NB4 (cell line): Measurements from ENCODE around the gene PROC.

ENCODE experiments used
- DNase-seq: peaks from one replicate; pipeline ENCODE4 v3.0.0; 2010; ENCODE audit warnings: low read depth
- H3K4me3 ChIP-seq: one replicate; pipeline ENCODE4 v1.5.1; 2011; ENCODE audit warnings: mild to moderate bottlenecking, low read depth, low read length, moderate library complexity
- MAX ChIP-seq: IDR thresholded peaks from 2 replicates; pipeline ENCODE4 v1.6.1; 2011; ENCODE audit warnings: low read depth, low read length
- MYC ChIP-seq: IDR thresholded peaks from 2 replicates; pipeline ENCODE4 v1.6.1; 2011; ENCODE audit warnings: low read depth, low read length
- POLR2A ChIP-seq: IDR thresholded peaks from 2 replicates; pipeline ENCODE4 v1.6.1; 2011; ENCODE audit warnings: mild to moderate bottlenecking; ENCODE audit not compliant: insufficient read length; ENCODE audit errors: extremely low read depth
- TF ChIP-seq, protein P1 (sequence below): IDR thresholded peaks from one replicate; pipeline ENCODE4 v1.5.1; 2012; ENCODE audit warnings: low read depth, low read length

The PROC gene

DNA sequence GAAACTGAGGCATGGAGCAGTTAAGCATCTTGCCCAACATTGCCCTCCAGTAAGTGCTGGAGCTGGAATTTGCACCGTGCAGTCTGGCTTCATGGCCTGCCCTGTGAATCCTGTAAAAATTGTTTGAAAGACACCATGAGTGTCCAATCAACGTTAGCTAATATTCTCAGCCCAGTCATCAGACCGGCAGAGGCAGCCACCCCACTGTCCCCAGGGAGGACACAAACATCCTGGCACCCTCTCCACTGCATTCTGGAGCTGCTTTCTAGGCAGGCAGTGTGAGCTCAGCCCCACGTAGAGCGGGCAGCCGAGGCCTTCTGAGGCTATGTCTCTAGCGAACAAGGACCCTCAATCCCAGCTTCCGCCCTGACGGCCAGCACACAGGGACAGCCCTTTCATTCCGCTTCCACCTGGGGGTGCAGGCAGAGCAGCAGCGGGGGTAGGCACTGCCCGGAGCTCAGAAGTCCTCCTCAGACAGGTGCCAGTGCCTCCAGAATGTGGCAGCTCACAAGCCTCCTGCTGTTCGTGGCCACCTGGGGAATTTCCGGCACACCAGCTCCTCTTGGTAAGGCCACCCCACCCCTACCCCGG is 1.3 kb downstream of the PROC start:
- H3K4me3 ChIP-seq = no peak overlapping the region
- DNase-seq = peak; percentile 85
- TF ChIP-seq POLR2A (no peak), MYC (no peak), MAX (no peak)
- TF ChIP-seq, protein P1, sequence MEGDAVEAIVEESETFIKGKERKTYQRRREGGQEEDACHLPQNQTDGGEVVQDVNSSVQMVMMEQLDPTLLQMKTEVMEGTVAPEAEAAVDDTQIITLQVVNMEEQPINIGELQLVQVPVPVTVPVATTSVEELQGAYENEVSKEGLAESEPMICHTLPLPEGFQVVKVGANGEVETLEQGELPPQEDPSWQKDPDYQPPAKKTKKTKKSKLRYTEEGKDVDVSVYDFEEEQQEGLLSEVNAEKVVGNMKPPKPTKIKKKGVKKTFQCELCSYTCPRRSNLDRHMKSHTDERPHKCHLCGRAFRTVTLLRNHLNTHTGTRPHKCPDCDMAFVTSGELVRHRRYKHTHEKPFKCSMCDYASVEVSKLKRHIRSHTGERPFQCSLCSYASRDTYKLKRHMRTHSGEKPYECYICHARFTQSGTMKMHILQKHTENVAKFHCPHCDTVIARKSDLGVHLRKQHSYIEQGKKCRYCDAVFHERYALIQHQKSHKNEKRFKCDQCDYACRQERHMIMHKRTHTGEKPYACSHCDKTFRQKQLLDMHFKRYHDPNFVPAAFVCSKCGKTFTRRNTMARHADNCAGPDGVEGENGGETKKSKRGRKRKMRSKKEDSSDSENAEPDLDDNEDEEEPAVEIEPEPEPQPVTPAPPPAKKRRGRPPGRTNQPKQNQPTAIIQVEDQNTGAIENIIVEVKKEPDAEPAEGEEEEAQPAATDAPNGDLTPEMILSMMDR = no peak

DNA sequence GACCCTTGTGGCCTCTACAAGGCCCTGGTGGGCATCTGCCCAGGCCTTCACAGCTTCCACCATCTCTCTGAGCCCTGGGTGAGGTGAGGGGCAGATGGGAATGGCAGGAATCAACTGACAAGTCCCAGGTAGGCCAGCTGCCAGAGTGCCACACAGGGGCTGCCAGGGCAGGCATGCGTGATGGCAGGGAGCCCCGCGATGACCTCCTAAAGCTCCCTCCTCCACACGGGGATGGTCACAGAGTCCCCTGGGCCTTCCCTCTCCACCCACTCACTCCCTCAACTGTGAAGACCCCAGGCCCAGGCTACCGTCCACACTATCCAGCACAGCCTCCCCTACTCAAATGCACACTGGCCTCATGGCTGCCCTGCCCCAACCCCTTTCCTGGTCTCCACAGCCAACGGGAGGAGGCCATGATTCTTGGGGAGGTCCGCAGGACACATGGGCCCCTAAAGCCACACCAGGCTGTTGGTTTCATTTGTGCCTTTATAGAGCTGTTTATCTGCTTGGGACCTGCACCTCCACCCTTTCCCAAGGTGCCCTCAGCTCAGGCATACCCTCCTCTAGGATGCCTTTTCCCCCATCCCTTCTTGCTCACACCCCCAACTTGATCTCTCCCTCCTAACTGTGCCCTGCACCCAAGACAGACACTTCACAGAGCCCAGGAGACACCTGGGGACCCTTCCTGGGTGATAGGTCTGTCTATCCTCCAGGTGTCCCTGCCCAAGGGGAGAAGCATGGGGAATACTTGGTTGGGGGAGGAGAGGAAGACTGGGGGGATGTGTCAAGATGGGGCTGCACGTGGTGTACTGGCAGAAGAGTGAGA is 2.0 kb downstream of the PROC start:
- no peak for DNase-seq
- no peak overlapping the region for H3K4me3 ChIP-seq
- TF ChIP-seq POLR2A = no peak
- TF ChIP-seq, protein P1 = no peak
- TF ChIP-seq MAX = no peak
- no peak for TF ChIP-seq MYC

- H3K4me3 ChIP-seq = no peak overlapping the region
- no peak for DNase-seq
- TF ChIP-seq MYC (no peak), MAX (no peak), POLR2A (no peak)
- TF ChIP-seq, protein P1 = no peak
These were observed 3.0 kb downstream of the PROC start for GRCh38 chr2:127421116-127421800.

DNA sequence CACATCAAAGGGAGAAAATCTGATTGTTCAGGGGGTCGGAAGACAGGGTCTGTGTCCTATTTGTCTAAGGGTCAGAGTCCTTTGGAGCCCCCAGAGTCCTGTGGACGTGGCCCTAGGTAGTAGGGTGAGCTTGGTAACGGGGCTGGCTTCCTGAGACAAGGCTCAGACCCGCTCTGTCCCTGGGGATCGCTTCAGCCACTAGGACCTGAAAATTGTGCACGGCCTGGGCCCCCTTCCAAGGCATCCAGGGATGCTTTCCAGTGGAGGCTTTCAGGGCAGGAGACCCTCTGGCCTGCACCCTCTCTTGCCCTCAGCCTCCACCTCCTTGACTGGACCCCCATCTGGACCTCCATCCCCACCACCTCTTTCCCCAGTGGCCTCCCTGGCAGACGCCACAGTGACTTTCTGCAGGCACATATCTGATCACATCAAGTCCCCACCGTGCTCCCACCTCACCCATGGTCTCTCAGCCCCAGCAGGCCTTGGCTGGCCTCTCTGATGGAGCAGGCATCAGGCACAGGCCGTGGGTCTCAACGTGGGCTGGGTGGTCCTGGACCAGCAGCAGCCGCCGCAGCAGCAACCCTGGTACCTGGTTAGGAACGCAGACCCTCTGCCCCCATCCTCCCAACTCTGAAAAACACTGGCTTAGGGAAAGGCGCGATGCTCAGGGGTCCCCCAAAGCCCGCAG is 3.8 kb downstream of the PROC start:
- DNase-seq = no peak
- no peak for TF ChIP-seq MAX
- no peak for TF ChIP-seq MYC
- TF ChIP-seq POLR2A = no peak
- TF ChIP-seq, protein P1 = no peak
- no peak overlapping the region for H3K4me3 ChIP-seq
